Ishikawa (cell line): Measurements from ENCODE around the gene RACGAP1.

Experiments used
- CEBPB ChIP-seq: IDR thresholded peaks from 2 replicates; pipeline ENCODE4 v1.6.1; 2012
- CREB1 ChIP-seq: IDR thresholded peaks from 2 replicates; pipeline ENCODE4 v1.6.1; 2012; ENCODE audit warnings: low read depth
- EGR1 ChIP-seq: IDR thresholded peaks from 2 replicates; pipeline ENCODE4 v1.6.1; 2012
- EP300 ChIP-seq: IDR thresholded peaks from 2 replicates; pipeline ENCODE4 v1.6.1; 2012; ENCODE audit warnings: borderline replicate concordance
- FOXM1 ChIP-seq: IDR thresholded peaks from 2 replicates; pipeline ENCODE4 v1.6.1; 2012; ENCODE audit warnings: low read depth, borderline replicate concordance
- NFIC ChIP-seq: IDR thresholded peaks from 2 replicates; pipeline ENCODE4 v1.6.1; 2012
- RAD21 ChIP-seq: IDR thresholded peaks from 2 replicates; pipeline ENCODE4 v1.6.1; 2012; ENCODE audit warnings: low read depth
- TAF1 ChIP-seq: IDR thresholded peaks from 2 replicates; pipeline ENCODE4 v1.6.1; 2012; ENCODE audit warnings: low read depth, mild to moderate bottlenecking
- TCF12 ChIP-seq: IDR thresholded peaks from 2 replicates; pipeline ENCODE4 v1.6.1; 2012; ENCODE audit warnings: low read depth
- TEAD4 ChIP-seq: IDR thresholded peaks from 2 replicates; pipeline ENCODE4 v1.6.1; 2012
- YY1 ChIP-seq: IDR thresholded peaks from 2 replicates; pipeline ENCODE4 v1.6.1; 2012; ENCODE audit warnings: low read depth
- ZBTB7A ChIP-seq: IDR thresholded peaks from 2 replicates; pipeline ENCODE4 v1.6.1; 2012; ENCODE audit warnings: low read depth
- TF ChIP-seq, protein P1 (sequence below): IDR thresholded peaks from 2 replicates; pipeline ENCODE4 v1.6.1; 2012
- TF ChIP-seq, protein P2 (sequence below): IDR thresholded peaks from 2 replicates; pipeline ENCODE4 v1.6.1; 2012
- TF ChIP-seq, protein P3 (sequence below): IDR thresholded peaks from 2 replicates; pipeline ENCODE4 v1.6.1; 2012; ENCODE audit warnings: low read depth, mild to moderate bottlenecking

Gene RACGAP1

GRCh38 chr12:50072198-50072907 is 47.1 kb upstream of the RACGAP1 start:
- TF ChIP-seq, protein P1, sequence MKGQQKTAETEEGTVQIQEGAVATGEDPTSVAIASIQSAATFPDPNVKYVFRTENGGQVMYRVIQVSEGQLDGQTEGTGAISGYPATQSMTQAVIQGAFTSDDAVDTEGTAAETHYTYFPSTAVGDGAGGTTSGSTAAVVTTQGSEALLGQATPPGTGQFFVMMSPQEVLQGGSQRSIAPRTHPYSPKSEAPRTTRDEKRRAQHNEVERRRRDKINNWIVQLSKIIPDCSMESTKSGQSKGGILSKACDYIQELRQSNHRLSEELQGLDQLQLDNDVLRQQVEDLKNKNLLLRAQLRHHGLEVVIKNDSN: no peak
- TF ChIP-seq CEBPB (no peak), FOXM1 (no peak), NFIC (no peak), TCF12 (no peak), ZBTB7A (no peak), EP300 (no peak), EGR1 (no peak), YY1 (no peak), CREB1 (no peak), RAD21 (no peak)
- TF ChIP-seq, protein P2, sequence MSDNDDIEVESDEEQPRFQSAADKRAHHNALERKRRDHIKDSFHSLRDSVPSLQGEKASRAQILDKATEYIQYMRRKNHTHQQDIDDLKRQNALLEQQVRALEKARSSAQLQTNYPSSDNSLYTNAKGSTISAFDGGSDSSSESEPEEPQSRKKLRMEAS: no peak
- TF ChIP-seq, protein P3, sequence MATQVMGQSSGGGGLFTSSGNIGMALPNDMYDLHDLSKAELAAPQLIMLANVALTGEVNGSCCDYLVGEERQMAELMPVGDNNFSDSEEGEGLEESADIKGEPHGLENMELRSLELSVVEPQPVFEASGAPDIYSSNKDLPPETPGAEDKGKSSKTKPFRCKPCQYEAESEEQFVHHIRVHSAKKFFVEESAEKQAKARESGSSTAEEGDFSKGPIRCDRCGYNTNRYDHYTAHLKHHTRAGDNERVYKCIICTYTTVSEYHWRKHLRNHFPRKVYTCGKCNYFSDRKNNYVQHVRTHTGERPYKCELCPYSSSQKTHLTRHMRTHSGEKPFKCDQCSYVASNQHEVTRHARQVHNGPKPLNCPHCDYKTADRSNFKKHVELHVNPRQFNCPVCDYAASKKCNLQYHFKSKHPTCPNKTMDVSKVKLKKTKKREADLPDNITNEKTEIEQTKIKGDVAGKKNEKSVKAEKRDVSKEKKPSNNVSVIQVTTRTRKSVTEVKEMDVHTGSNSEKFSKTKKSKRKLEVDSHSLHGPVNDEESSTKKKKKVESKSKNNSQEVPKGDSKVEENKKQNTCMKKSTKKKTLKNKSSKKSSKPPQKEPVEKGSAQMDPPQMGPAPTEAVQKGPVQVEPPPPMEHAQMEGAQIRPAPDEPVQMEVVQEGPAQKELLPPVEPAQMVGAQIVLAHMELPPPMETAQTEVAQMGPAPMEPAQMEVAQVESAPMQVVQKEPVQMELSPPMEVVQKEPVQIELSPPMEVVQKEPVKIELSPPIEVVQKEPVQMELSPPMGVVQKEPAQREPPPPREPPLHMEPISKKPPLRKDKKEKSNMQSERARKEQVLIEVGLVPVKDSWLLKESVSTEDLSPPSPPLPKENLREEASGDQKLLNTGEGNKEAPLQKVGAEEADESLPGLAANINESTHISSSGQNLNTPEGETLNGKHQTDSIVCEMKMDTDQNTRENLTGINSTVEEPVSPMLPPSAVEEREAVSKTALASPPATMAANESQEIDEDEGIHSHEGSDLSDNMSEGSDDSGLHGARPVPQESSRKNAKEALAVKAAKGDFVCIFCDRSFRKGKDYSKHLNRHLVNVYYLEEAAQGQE: no peak

DNA sequence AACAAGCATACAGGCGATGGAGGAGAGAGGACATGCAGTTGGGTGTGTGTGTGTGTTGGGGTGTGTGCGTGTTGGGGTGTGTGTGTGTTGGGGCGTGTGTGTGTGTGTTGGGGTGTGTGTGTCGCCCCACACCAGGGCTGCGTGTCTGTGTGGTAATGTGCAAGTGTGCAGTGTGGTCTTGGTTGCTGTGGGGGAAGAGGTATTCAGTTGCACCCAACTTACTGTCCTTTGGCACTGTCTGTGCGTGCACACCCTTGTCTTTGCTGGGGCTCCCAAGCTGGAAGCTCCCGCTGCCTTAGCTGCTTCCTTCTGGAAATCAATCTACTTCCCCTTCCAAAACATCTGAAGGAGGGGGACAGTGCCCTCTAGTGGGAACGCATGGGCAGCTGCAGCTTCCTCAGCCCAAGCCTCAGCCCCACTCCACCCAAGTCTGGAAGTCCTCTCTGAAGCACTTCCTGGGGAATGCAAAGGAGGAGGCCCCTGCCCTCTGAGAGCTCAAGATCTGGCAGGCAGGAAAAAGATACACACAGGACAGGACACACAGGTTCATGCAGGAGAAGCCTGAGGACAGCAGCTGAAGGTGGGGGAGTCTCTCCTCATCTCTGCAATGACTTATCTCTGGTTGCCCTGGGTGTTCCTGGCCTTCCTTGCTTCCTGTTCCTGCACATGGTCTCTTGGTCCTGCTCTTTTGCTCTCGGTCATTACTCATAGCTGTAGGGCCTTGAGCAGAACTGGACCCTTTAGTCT is 45.2 kb upstream of the RACGAP1 start:
- TF ChIP-seq RAD21 (peak; percentile 94), YY1 (no peak)

- TF ChIP-seq, protein P1: no peak
Observed at GRCh38 chr12:50069539-50069938, 44.2 kb upstream of the RACGAP1 start.

GRCh38 chr12:50069069-50069468 is 43.8 kb upstream of the RACGAP1 start:
- TF ChIP-seq TEAD4 (no peak), RAD21 (no peak), FOXM1 (no peak), CREB1 (no peak), NFIC (no peak), EGR1 (no peak), TCF12 (no peak), TAF1 (no peak), ZBTB7A (no peak), CEBPB (no peak), YY1 (no peak), EP300 (no peak)
- TF ChIP-seq, protein P1: no peak
- TF ChIP-seq, protein P3: no peak
- TF ChIP-seq, protein P2: no peak

- no peak for TF ChIP-seq TCF12
- TF ChIP-seq TAF1: no peak
- 0 out of 2 replicates have a peak, but pooled peaks have one; percentile 37 for TF ChIP-seq CEBPB
- peak; percentile 78 for TF ChIP-seq TEAD4
- TF ChIP-seq EP300: peak; percentile 45; the same call in 1 of the 2 replicates
- TF ChIP-seq EGR1: no peak
Observed at GRCh38 chr12:50066402-50066801, 41.1 kb upstream of the RACGAP1 start.

- TF ChIP-seq YY1 (no peak), NFIC (no peak)
Observed at GRCh38 chr12:50065726-50066310, 40.5 kb upstream of the RACGAP1 start.
